ES-I3 (cell line): ENCODE results near the gene OR6K2.

Source experiments
- H3K36me3 ChIP-seq: 2 replicates; pipeline ENCODE4 v1.6.1; 2013; ENCODE audit warnings: mild to moderate bottlenecking, low read length, control low read depth, moderate library complexity; ENCODE audit not compliant: insufficient read depth
- H3K4me1 ChIP-seq: 2 replicates; pipeline ENCODE4 v1.6.1; 2013; ENCODE audit warnings: mild to moderate bottlenecking, control low read depth, low read length; ENCODE audit not compliant: insufficient read depth
- H3K9ac ChIP-seq: 2 replicates; pipeline ENCODE4 v1.6.1; 2013; ENCODE audit warnings: low read depth, mild to moderate bottlenecking, low read length, moderate library complexity
- H3K9me3 ChIP-seq: 2 replicates; pipeline ENCODE4 v1.6.1; 2013; ENCODE audit warnings: mild to moderate bottlenecking, low read length, moderate library complexity; ENCODE audit not compliant: control insufficient read depth, insufficient read depth

The OR6K2 gene

GRCh38 chr1:158700552-158700951, at the start of gene OR6K2:
OR6K2 (minus strand) TSS chr1:158700652; CDS start chr1:158700652, 0 bp downstream.
- no peaks in the 10 kb centered on the region for H3K36me3 ChIP-seq
- H3K4me1 ChIP-seq = no peaks in the 10 kb centered on the region
- no peak within 1 kb of the TSS for H3K9ac ChIP-seq
- H3K9me3 ChIP-seq = no peaks in the 10 kb centered on the region

- Histone ChIP-seq H3K9me3 (no peaks in the 10 kb centered on the region), H3K36me3 (no peaks in the 10 kb centered on the region), H3K4me1 (no peaks in the 10 kb centered on the region)
These were observed 35.4 kb upstream of the OR6K2 start for GRCh38 chr1:158735848-158736247.

DNA sequence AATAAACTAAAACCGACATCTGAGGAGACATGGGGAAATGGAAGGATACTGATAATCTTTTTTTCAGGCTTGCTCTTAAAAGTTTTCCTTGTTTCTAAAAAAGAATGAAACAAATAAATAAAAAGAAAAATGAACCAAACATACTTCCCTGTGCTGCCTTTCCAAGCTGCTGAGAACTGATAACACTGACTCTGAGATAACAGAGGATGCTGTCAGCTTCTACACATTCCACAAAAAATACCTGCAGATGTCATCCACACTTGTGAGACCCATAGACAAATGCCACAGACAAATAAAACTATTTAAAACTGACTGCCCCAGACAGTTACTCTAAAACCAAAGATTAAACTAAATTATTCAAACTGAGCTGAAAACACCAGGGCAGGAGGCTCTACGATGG, 32.1 kb upstream of the OR6K2 start:
- Histone ChIP-seq H3K36me3 (no peaks in the 10 kb centered on the region), H3K4me1 (no peaks in the 10 kb centered on the region)

More at GRCh38 chr1:158735848-158736247, 35.4 kb upstream of the OR6K2 start:
- H3K9ac ChIP-seq = no peak overlapping the region

DNA sequence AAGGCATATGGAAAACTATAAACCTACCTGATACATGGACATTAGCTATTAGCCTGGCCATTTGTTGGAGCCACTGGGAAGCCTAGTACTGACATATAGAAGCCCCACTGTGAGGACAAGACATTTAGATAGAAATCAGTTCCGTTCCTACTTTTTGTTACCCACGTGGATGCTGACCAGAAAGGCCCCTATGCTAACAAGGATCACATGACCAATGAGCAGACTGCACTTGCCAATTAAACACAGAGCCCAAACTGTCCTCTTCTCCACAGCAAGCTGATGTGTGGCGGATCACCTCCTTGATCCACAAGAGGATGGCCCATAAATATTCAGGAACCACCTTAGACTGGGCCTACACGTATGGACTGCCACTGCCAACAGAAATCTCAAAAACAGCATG, 31.3 kb upstream of the OR6K2 start:
- H3K36me3 ChIP-seq = no peaks in the 10 kb centered on the region
- no peaks in the 10 kb centered on the region for H3K4me1 ChIP-seq
- H3K9ac ChIP-seq = no peak overlapping the region
- no peaks in the 10 kb centered on the region for H3K9me3 ChIP-seq

More for the DNA sequence above, 32.1 kb upstream of the OR6K2 start:
- Histone ChIP-seq H3K9ac (no peak overlapping the region), H3K9me3 (no peaks in the 10 kb centered on the region)

GRCh38 chr1:158730453-158730852, 30.0 kb upstream of the OR6K2 start:
- Histone ChIP-seq H3K9ac (no peak overlapping the region), H3K36me3 (no peaks in the 10 kb centered on the region), H3K9me3 (no peaks in the 10 kb centered on the region), H3K4me1 (no peaks in the 10 kb centered on the region)

GRCh38 chr1:158728510-158729225, 28.2 kb upstream of the OR6K2 start:
- H3K9ac ChIP-seq = no peak overlapping the region
- H3K4me1 ChIP-seq = no peaks in the 10 kb centered on the region
- no peaks in the 10 kb centered on the region for H3K9me3 ChIP-seq
- H3K36me3 ChIP-seq = no peaks in the 10 kb centered on the region

DNA sequence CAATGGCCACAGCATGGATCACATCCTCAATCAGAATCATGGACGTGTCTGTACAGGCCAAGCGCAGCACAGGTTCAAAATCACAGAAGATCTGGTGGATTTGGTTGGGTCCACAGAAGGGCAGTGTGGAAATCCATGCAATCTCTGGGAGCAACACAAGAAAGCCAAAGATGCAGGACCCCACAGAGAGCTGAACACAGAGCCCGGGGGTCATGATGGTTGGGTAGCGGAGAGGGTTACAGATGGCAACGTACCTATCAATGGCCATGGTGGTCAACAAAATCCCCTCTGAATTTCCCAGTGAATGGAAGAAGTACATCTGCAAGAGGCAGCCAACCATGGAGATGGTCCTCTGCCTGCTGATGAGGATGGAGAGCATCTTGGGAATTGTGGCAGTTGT, 24.0 kb upstream of the OR6K2 start:
- H3K9ac ChIP-seq = no peak overlapping the region
- no peaks in the 10 kb centered on the region for H3K9me3 ChIP-seq
- no peaks in the 10 kb centered on the region for H3K36me3 ChIP-seq
- no peaks in the 10 kb centered on the region for H3K4me1 ChIP-seq

DNA sequence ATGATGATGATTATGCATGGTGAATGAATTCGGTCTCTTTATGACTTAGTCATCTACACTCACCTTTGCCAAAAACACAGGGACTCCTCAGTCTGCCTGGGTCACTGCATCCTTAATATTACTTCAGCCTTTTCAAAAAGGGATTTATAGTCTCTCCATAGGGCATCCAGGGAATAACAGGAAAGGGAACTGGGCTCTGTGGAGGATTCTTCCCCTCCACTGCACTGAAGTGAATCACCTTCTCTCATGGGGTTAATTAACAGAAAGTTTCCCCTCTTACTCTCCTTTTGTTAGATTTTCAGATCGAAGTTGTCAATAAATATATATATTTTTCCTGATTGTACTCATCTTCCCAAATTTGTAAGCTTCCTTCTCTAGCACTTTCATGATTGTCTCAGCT, 20.2 kb upstream of the OR6K2 start, which contains the start of gene OR6K3:
Gene OR6K3 (minus strand): TSS at position 101 of the 400 bp plus-strand sequence. CDS start 2,605 bp downstream, outside the sequence.
- no peak within 1 kb of the TSS for H3K9ac ChIP-seq
- H3K9me3 ChIP-seq = no peaks in the 10 kb centered on the region
- H3K4me1 ChIP-seq = no peaks in the 10 kb centered on the region
- no peaks in the 10 kb centered on the region for H3K36me3 ChIP-seq

- no peak overlapping the region for H3K9ac ChIP-seq
- H3K4me1 ChIP-seq = no peaks in the 10 kb centered on the region
- H3K9me3 ChIP-seq = no peaks in the 10 kb centered on the region
- H3K36me3 ChIP-seq = no peaks in the 10 kb centered on the region
These were observed 19.2 kb upstream of the OR6K2 start for GRCh38 chr1:158719664-158720063.

GRCh38 chr1:158717344-158717743, 16.9 kb upstream of the OR6K2 start:
- H3K4me1 ChIP-seq = no peaks in the 10 kb centered on the region
- H3K9me3 ChIP-seq = no peaks in the 10 kb centered on the region; the same call in 1 of the 2 replicates
- H3K9ac ChIP-seq = no peak overlapping the region
- H3K36me3 ChIP-seq = no peaks in the 10 kb centered on the region

GRCh38 chr1:158716335-158716734, 15.9 kb upstream of the OR6K2 start:
- Histone ChIP-seq H3K4me1 (no peaks in the 10 kb centered on the region), H3K9me3 (no peaks in the 10 kb centered on the region; the same call in 1 of the 2 replicates), H3K36me3 (no peaks in the 10 kb centered on the region), H3K9ac (no peak overlapping the region)

- Histone ChIP-seq H3K4me1 (no peaks in the 10 kb centered on the region), H3K36me3 (no peaks in the 10 kb centered on the region), H3K9ac (no peak overlapping the region), H3K9me3 (no peaks in the 10 kb centered on the region; the same call in 1 of the 2 replicates)
These were observed 14.3 kb upstream of the OR6K2 start for GRCh38 chr1:158714754-158715153.

DNA sequence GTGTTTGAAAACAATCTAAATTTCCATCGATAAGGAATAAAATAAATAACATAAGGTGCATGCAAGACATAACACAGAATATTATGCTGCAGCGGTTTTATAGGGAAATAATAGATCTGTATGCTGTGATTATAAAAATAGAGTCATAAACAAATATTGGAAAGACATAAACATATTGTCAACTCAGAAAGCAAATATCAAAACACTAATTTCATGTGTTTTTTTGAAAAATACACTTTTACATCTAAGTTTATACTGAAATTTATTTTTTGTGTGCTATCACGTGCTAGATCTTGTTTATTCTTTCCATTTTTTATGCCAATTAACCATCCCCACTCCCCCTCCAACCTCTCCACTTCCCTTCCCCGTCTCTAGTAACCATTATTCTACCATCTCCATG, 10.6 kb upstream of the OR6K2 start:
- Histone ChIP-seq H3K36me3 (no peaks in the 10 kb centered on the region), H3K9ac (no peak overlapping the region)

DNA sequence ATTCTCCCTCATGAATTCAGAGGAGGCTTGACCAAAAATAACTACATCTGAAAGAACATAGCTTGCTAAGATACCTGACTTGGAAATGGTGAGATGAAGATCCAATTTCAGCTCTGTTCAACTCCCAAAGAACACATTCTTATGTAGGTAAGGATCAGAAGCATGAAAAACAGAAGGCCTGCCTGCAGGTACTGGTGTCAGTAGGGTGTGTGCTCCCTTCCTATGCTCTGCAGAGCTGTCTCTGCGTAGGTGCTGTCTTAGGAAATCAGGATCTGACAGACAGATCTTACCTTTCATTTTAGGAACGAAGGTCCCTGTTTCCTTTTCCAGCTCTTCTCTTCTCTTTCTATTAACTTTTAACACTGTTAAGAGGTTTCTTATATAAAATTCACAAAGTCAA, 5.6 kb upstream of the OR6K2 start:
- Histone ChIP-seq H3K9ac (no peak overlapping the region), H3K36me3 (no peaks in the 10 kb centered on the region), H3K4me1 (no peaks in the 10 kb centered on the region), H3K9me3 (no peaks in the 10 kb centered on the region)

More for the DNA sequence above, 10.6 kb upstream of the OR6K2 start:
- no peaks in the 10 kb centered on the region for H3K4me1 ChIP-seq
- H3K9me3 ChIP-seq = no peaks in the 10 kb centered on the region; the same call in 1 of the 2 replicates

GRCh38 chr1:158694596-158694995, 5.9 kb downstream of the OR6K2 start:
- no peak overlapping the region for H3K9ac ChIP-seq
- H3K9me3 ChIP-seq = no peaks in the 10 kb centered on the region
- H3K4me1 ChIP-seq = no peaks in the 10 kb centered on the region
- no peaks in the 10 kb centered on the region for H3K36me3 ChIP-seq
